GOT3 (cell line): ENCODE data around the gene NOL4L.

Source experiments
- DNase-seq: peaks from one replicate; lab custom pipeline; 2025; ENCODE audit warnings: mixed read lengths; lab: John Stamatoyannopoulos, UW

The NOL4L gene

GRCh38 chr20:32613192-32614053 lies 28.3 kb upstream of the NOL4L start:
- no peak for DNase-seq

GRCh38 chr20:32612351-32613191 lies 27.4 kb upstream of the NOL4L start:
- no peak for DNase-seq

GRCh38 chr20:32611868-32612267 lies 26.7 kb upstream of the NOL4L start:
- DNase-seq: no peak

- no peak for DNase-seq
Measured at GRCh38 chr20:32611286-32611685, 26.2 kb upstream of the NOL4L start.

- no peak for DNase-seq
Measured at GRCh38 chr20:32610472-32611218, 25.5 kb upstream of the NOL4L start.

GRCh38 chr20:32609993-32610392 lies 24.9 kb upstream of the NOL4L start:
- DNase-seq: no peak

GRCh38 chr20:32609111-32609773 lies 24.1 kb upstream of the NOL4L start:
- DNase-seq: no peak

- DNase-seq: no peak
Measured at GRCh38 chr20:32608664-32609015, 23.5 kb upstream of the NOL4L start.

GRCh38 chr20:32607727-32608663 lies 22.9 kb upstream of the NOL4L start:
- no peak for DNase-seq

GRCh38 chr20:32607324-32607723 lies 22.2 kb upstream of the NOL4L start:
- no peak for DNase-seq

GRCh38 chr20:32606790-32607189 lies 21.7 kb upstream of the NOL4L start:
- DNase-seq: no peak

- DNase-seq: no peak
Measured at GRCh38 chr20:32606107-32606506, 21.0 kb upstream of the NOL4L start.

- DNase-seq: no peak
Measured at GRCh38 chr20:32605167-32605656, 20.1 kb upstream of the NOL4L start.

- no peak for DNase-seq
Measured at GRCh38 chr20:32603046-32603726, 18.1 kb upstream of the NOL4L start.

- no peak for DNase-seq
Measured at GRCh38 chr20:32602273-32602672, 17.1 kb upstream of the NOL4L start.

GRCh38 chr20:32600681-32601237 lies 15.6 kb upstream of the NOL4L start:
- no peak for DNase-seq

GRCh38 chr20:32599783-32600340 lies 14.7 kb upstream of the NOL4L start:
- DNase-seq: no peak

- DNase-seq: no peak
Measured at GRCh38 chr20:32598606-32599005, 13.5 kb upstream of the NOL4L start.

- no peak for DNase-seq
Measured at GRCh38 chr20:32597714-32598113, 12.6 kb upstream of the NOL4L start.
